ENCODE data around the gene CCDC83.
"Not testable (repeated sequence)": the region's sequence is repeated elsewhere in the genome, so short reads cannot be mapped to it uniquely, and the experiment has no call there.

The CCDC83 gene

DNA sequence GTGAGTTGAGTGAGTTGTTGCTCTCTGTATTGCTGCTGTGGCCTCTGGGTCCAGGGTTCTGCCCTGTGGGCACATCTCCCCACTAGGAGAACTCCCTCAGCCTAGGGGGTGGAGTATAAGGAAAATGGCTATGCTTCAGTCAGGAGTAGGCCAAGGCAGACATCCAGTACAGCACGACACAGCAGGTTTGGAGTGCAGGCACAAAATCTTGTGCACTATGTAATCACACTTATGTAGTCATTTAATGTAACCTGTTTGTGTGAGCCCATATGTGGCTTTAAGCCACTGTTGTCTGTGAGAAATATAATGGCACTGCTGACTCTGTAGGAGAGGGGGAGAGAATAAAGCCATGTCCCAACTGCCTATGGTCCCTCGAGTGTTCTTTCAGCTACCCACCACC lies 90.1 kb downstream of the CCDC83 start:
- DNase-seq (ENCODE audit: low spot score), result no peak

DNA sequence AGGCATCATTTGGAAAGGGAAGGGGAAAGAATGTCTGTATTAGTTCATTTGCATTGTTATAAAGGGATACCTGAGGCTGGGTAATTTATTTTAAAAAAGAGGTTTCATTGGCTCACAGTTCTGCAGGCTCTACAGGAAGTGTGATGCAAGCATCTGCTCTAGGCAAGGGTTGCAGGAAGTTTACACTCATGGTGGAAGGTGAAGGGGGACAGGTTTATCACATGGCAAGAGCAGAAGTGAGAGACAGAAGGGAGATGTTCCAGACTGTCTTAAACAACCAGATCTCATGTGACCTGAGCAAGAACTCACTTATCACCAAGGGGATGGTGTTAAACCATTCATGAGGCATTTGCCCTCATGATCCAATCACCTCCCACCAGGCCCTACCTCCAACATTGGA lies 90.6 kb downstream of the CCDC83 start:
- DNase-seq (ENCODE audit: low spot score), result no peak

DNA sequence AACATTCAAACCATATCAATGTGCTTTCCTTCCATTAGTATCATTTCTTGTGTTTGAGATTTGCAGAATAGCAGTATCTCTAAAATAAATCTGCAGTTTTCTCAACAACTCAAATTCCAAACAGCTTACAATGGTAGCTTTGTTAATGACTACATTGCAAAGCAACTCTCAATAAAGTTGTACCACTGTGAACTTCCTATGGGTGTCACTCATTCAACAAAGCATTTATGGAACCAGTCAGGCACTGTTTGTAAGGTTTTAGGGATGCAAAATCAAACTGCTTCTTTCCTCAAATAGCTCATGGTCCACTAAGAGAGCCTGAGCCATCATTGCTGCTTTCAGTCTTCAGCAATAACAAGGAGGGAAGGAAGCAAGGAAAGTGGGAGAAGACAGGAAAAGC lies 91.0 kb downstream of the CCDC83 start:
- no peak for DNase-seq (ENCODE audit: low spot score)

DNA sequence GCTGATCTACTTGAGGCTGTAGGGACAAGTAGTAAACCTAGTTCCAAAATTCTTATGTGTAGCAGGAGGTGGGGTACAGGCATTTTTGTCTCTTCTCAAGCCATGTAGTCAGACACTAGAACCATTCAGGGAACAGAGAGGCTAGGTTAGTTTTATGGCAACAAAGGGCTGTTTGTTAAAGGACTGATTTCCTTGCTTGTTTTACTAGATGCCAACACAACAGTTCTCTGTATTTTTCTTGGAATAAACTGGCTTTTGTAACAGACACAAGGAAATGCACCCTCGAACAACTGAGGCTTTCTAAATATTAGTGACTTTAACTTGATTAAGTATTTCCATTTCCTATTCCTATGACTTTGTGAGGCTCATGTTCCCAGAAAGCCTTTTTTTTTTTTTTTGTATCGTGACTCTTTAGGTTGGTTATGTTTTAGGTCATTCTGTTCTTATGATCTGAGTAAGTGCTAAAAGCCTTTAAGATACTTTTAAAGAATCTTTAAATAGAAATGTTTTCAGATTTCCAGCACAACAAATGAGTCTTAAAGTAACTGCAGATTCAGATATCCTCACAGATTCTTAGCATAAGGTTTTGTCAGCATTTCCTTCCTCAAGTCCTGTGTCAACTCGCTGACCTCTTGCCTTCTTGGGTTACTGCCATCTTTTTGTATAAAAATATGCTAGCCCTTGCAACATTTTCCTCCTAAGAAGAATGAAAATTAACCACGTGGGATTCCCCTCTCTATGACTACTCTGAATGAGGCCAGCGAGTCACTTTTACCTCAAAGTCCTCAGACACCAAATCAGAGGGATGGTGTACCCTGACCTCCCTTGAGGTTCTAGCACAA lies 92.5 kb downstream of the CCDC83 start:
- DNase-seq (ENCODE audit: low spot score), result peak; percentile 64

DNA sequence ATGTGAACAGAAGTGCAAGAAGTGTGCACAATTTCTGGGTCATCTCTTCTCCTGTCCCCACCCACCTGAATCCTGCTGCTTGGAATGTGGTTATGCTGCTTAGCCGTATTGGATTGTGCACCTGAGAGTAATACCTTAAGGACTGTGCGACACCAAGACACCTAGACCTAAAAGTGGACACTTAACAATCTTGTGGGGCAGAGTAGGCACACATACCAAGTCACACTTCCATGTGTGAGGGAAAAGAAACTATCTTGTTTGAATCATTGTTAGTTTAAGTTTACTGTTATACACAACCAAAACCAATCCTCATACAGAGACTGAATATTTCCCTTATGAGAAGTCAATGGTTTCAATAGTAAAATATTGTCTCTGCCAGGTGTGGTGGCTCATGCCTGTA lies 93.7 kb downstream of the CCDC83 start:
- no peak for DNase-seq (ENCODE audit: low spot score)

DNA sequence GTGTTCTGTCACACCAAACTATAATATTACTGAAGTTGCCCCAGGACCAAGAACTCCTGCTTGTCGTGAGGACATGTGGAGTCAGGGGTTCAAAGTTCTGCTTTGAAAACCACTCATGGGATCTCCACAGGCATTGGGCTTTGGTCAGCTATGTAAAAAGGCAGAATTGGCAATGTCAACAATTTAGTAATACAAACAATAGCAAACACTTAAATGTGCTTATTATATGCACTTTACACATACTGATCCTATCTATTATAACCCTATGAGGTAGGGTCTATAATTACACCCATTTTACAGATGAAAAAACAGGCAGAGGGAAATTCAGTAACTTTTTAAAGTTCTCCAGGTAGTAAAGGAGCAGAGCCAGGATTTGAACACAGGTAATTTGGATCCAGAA lies 94.6 kb downstream of the CCDC83 start:
- DNase-seq (ENCODE audit: low spot score), result no peak

DNA sequence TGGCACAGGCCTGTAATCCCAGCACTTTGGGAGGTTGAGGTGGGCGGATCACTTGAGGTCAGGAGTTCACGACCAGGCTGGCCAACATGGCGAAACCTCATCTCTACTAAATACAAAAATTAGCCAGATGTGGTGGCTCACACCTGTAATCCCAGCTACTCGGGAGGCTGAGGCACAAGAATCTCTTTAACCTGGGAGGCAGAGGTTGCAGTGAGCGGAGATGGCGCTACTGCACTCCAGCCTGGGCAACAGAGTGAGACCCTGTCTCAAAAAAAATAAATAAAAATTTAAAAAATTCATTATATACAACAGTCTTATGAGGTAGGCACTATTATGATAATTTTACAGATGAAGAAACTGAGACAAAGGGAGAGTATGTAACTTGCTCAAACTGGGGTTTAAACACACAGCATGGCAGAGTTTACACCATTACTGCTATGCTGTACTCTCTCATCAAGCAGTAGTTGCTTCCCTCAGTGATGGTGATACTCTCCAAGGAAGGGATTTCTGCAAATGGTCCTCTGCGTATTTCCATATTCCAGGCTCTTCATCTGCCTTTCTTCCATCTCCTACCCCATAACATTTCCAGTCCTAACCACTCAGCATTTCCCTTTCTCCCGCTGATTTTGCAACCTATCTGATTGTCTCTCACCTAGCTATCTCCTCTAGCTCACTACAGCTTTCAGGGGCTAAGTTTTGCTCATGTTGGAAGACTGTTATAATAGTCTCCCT lies 95.3 kb downstream of the CCDC83 start:
- no peak for DNase-seq (ENCODE audit: low spot score)

DNA sequence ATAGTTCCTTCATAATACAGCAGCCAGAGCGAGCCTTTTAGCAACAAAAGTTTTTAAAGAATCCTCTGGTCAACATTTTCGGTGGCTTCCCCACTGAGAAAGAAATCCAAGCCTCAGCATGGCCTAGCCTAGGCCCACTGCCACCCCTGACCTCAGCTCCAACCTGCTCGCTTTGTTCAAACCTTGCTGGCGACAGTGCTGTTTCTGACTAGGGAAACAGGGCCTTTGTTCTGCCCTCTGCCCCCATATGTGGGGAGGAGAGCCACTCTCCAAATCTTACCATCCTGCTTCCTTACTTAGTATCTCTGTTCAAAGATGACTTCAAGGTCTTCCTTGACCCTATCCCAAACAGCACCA lies 95.8 kb downstream of the CCDC83 start:
- no peak for DNase-seq (ENCODE audit: low spot score)

DNA sequence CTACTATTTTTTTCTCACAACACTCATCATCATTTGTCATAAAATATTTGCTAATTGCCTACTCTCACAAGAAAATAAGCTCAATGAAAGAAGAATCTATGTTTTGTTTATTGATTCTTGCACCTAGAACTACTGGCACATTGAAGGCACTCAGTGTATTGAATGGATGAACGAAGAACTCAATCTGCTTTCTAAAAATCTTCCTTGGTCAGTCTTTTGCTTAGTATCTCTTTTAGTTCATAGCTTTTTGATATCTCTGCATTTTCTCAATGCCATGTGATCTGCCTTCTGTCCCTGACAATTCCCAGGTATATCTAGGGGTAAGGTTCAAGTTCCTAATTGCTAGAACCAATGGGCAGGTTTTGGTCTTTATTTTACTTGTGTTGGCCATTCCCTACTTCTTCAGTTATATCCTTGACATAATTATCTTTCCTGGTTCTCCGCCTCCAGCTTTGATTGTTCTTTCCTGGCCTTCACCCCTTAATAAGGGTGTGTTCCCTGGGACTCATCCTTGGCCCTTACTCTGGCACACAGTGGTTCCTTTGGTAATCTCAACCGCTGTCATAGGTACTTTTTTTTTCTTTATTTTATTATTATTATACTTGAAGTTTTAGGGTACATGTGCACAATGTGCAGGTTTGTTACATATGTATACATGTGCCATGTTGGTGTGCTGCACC lies 96.4 kb downstream of the CCDC83 start:
- DNase-seq (ENCODE audit: low spot score), result no peak

DNA sequence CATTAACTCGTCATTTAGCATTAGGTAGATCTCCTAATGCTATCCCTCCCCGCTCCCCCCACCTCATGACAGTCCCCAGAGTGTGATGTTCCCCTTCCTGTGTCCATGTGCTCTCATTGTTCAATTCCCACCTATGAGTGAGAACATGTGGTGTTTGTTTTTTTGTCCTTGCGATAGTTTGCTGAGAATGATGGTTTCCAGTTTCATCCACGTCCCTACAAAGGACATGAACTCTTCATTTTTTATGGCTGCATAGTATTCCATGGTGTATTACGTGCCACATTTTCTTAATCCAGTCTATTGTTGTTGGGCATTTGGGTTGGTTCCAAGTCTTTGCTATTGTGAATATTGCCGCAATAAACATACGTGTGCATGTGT lies 96.9 kb downstream of the CCDC83 start:
- not testable (repeated sequence) for DNase-seq (ENCODE audit: low spot score)

DNA sequence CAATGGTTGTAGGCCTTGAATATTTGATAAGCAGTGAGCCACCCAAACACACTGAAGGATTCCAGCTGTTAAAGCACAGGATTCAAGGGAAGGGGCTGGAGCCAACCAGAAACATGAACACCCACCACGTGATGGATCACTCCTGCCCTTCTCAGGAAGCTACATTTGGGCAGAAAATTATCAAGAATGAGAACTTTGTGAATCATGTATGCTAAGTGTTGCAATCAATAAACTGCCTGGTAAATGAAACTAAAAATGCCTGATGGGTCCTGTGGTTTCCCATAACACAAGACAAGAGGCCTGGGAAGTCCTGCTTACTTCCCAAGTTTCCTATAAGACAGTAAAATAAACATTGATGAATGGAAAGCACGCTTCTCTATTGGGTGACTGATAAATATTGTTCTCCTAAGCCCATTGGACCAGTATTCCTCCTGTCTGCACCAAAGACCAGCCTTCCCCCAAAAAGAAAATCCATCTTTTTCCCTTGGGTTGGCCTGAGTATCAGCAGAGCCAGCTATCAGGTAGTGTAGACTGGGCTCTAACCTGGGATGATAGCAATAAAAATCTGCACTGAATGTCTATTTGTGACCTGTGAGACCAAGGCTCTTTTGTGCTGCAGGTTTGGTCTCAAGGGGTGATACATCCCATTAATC lies 98.4 kb downstream of the CCDC83 start:
- no peak for DNase-seq (ENCODE audit: low spot score)

DNA sequence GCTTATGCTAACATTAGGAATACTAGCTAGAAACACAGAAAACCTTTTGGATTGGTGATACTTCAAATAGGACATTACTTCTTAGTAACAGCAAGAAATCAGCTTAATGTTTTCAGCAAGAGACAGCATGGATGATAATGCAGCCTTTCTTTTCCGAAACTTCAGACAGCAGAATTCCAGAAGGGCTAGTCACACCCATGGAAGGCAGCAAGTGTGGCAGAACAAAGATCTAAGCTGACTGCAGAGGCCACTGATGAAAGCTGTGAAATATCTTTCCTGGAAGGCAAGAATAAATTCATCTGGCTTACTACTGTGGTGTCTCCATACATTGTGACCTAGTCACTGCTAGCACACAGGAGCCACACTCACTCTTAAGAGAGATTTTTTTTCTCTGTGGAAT lies 100.3 kb downstream of the CCDC83 start:
- DNase-seq (ENCODE audit: low spot score), result no peak

DNA sequence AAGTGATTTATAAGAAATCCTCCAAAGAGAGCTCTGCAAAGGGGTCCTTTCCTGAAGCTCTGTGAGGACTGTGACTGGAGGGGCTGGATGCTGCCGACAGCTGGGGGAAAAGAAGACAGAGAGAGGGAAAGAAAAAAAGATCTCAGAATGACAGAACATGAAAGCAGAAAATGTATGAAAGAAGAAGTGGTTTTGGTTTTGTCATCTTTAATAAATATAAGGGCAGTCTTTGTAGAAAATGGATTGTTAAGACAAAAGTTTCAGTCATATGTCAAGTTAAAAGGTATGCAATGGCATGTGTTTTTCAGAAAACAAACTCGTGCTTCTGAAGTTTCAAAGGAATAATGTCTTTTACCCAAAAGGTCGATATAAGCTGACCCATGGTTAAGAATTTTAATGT lies 105.5 kb downstream of the CCDC83 start:
- no peak for DNase-seq (ENCODE audit: low spot score)

DNA sequence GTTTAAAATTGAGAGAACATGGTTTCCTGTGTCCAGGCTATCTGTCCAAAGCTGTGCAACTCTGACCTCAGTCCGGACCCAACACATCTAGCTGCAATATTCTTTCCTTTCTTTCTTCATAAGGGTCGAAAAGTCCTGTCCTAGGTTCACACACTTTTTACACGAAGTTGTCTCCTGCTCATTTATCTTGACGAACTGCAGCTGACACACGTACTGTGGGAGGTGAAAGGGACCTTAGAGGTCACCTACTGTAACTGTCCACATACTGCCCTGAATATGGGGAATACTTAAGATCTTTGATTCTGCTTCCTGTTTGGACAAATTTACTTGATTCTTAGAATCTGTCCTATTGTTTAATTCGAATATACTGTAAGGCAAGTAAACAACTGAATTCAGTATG lies 105.9 kb downstream of the CCDC83 start:
- no peak for DNase-seq (ENCODE audit: low spot score)

DNA sequence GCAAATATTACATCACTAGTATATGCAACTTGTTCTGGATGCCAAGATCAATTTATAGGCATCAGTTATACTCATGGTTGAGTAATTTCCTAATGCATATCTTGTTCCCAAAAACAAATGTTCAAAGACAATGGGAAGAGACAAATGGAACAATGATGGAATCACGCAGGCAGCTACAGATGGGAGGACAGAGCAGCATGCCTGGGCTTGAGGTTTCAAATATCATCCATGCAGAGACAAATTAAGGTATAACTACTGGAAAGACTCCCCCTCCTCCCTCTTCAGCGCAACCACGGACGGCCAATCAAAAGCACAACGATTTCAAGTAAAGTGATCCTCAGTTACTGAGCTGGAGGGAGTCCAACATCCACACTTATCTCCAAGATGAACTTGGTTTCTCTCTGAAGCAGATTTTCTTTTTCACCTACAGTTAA lies 106.8 kb downstream of the CCDC83 start:
- no peak for DNase-seq (ENCODE audit: low spot score)

DNA sequence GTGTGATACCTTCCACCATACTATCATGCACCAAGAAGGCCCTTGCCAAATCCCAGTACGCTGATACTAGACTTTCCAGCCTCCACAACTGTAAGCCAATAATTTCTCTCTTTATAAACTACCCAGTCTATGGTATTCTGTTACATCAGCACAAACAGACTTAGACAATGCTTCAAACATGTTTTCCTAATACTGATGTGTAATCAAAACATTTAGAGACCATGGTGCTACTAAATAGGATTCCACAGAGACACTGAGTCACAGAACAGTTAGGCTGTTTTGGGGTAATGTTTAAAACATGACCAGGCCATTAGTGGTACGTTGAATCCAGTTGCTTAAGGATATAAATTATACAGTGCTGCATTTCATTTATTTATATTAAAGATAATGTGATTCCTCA lies 110.0 kb downstream of the CCDC83 start:
- DNase-seq (ENCODE audit: low spot score), result no peak

DNA sequence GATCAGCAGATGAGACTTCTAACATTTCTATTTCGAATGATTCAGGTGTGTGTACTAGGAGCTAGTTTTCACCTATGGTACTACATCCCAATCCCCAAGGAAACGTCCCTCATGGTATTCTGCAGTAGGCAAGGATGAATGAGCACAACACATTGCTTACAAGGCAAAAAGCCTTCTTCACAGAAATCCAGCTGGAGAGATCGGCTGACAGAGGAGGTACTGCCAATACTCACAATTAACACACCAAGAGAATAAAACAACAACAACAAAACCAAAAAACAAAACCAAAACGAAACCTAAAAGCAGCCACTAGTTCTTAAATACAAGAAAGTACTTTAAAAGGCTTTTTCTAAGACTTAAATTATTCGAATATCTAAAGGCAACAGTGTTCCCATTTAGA lies 112.3 kb downstream of the CCDC83 start:
- DNase-seq (ENCODE audit: low spot score), result no peak

Measured in AG08396 (cell line).